SU-DHL-6 (cell line): Measurements from ENCODE around the gene NUB1.

Experiments
- H2AFZ ChIP-seq: fragments of 200-600 bp; sonication (generic); 2 replicates; pipeline ENCODE4 v1.6.1; 2014; ENCODE audit warnings: low read depth, mild to moderate bottlenecking, moderate library complexity, mixed read lengths, antibody characterized with exemption, low read length; ENCODE audit not compliant: severe bottlenecking
- H3F3A ChIP-seq: fragments of 200-600 bp; shearing (Covaris generic); 2 replicates; pipeline ENCODE4 v1.6.0; 2016; ENCODE audit warnings: antibody characterized with exemption, mild to moderate bottlenecking; ENCODE audit not compliant: insufficient read depth
- H3K27ac ChIP-seq: fragments of 200-600 bp; sonication (generic); 2 replicates; pipeline ENCODE4 v1.5.1; 2016; ENCODE audit warnings: low read depth, mild to moderate bottlenecking, low read length, moderate library complexity, mixed read lengths
- H3K27me3 ChIP-seq: fragments of 200-600 bp; sonication (generic), shearing (Covaris generic); 2 replicates; pipeline ENCODE4 v1.6.0; 2014; ENCODE audit warnings: mild to moderate bottlenecking, low read length
- H3K36me3 ChIP-seq: fragments of 200-600 bp; sonication (generic); 2 replicates; pipeline ENCODE4 v1.6.1; 2014; ENCODE audit warnings: mild to moderate bottlenecking, low read length, mixed read lengths
- H3K4me2 ChIP-seq: fragments of 300-600, 200-600 bp; shearing (Covaris generic), sonication (generic); 2 replicates; pipeline ENCODE4 v1.6.0; 2014; ENCODE audit warnings: low read length, low read depth, mild to moderate bottlenecking; ENCODE audit not compliant: poor library complexity, severe bottlenecking
- H3K4me3 ChIP-seq: fragments of 200-600 bp; sonication (generic); 2 replicates; pipeline ENCODE4 v1.5.1; 2014; ENCODE audit warnings: antibody characterized with exemption, low read length, mild to moderate bottlenecking, mixed read lengths; ENCODE audit not compliant: insufficient read depth, poor library complexity, severe bottlenecking
- H3K79me2 ChIP-seq: fragments of 200-600 bp; sonication (generic); 2 replicates; pipeline ENCODE4 v1.6.1; 2014; ENCODE audit warnings: mild to moderate bottlenecking, low read length, moderate library complexity; ENCODE audit not compliant: insufficient read depth
- H3K9ac ChIP-seq: fragments of 200-600 bp; sonication (generic); 2 replicates; pipeline ENCODE4 v1.7.0; 2014; ENCODE audit warnings: mild to moderate bottlenecking, low read length
- H3K9me2 ChIP-seq: fragments of 200-600 bp; sonication (generic); replicated peaks from 2 replicates; pipeline ENCODE4 v1.6.1; 2014; ENCODE audit warnings: low read length; ENCODE audit not compliant: insufficient read depth
- H3K9me3 ChIP-seq: fragments of 200-600 bp; sonication (generic); 2 replicates; pipeline ENCODE4 v1.6.1; 2014; ENCODE audit warnings: low read length, mixed read lengths; ENCODE audit not compliant: insufficient read depth
- H4K20me1 ChIP-seq: fragments of 200-600 bp; sonication (generic); 2 replicates; pipeline ENCODE4 v1.6.1; 2014; ENCODE audit warnings: low read depth, mild to moderate bottlenecking, antibody characterized with exemption, low read length, moderate library complexity, mixed read lengths
- CTCF ChIP-seq: fragments of 200-600 bp; sonication (generic); IDR thresholded peaks from one replicate; pipeline ENCODE4 v1.5.1; 2017; ENCODE audit warnings: antibody characterized with exemption, mild to moderate bottlenecking, low read length, moderate library complexity; ENCODE audit not compliant: insufficient read depth, poor library complexity, severe bottlenecking
- EZH2phosphoT487 ChIP-seq: fragments of 200-600 bp; sonication (generic), shearing (Covaris generic); conservative IDR thresholded peaks from 2 replicates; pipeline ENCODE4 v1.6.1; 2018; ENCODE audit warnings: mild to moderate bottlenecking, antibody characterized with exemption, low read length, moderate library complexity, mixed read lengths

Gene NUB1

GRCh38 chr7:151372612-151373265, 31.1 kb downstream of the NUB1 start:
- no peak overlapping the region for H2AFZ ChIP-seq
- no peaks in the 10 kb centered on the region for H3F3A ChIP-seq
- no peak overlapping the region for H3K4me3 ChIP-seq
- no peaks in the 10 kb centered on the region for H3K9me3 ChIP-seq
- H3K36me3 ChIP-seq = no peaks in the 10 kb centered on the region; the same call in 1 of the 2 replicates
- TF ChIP-seq CTCF = no peak
- no peak for TF ChIP-seq EZH2phosphoT487
- no peak overlapping the region for H3K27ac ChIP-seq
- H3K4me2 ChIP-seq = no peak overlapping the region
- H3K9ac ChIP-seq = no peak overlapping the region
- H4K20me1 ChIP-seq = no peaks in the 10 kb centered on the region
- H3K27me3 ChIP-seq = no peaks in the 10 kb centered on the region
- H3K79me2 ChIP-seq = no peaks in the 10 kb centered on the region
- no peaks in the 10 kb centered on the region for H3K9me2 ChIP-seq

GRCh38 chr7:151373599-151373998, 32.0 kb downstream of the NUB1 start:
- H3K4me2 ChIP-seq = no peak overlapping the region
- H3K9me2 ChIP-seq = no peaks in the 10 kb centered on the region
- no peaks in the 10 kb centered on the region for H3K27me3 ChIP-seq
- no peak overlapping the region for H2AFZ ChIP-seq
- H3K36me3 ChIP-seq = no peaks in the 10 kb centered on the region; the same call in 1 of the 2 replicates
- H3K4me3 ChIP-seq = no peak overlapping the region
- no peaks in the 10 kb centered on the region for H3K9me3 ChIP-seq
- H4K20me1 ChIP-seq = no peaks in the 10 kb centered on the region
- H3K79me2 ChIP-seq = no peaks in the 10 kb centered on the region
- H3K27ac ChIP-seq = no peak overlapping the region
- H3F3A ChIP-seq = no peaks in the 10 kb centered on the region
- H3K9ac ChIP-seq = no peak overlapping the region
- TF ChIP-seq EZH2phosphoT487 (no peak), CTCF (no peak)

GRCh38 chr7:151374139-151374538, 32.5 kb downstream of the NUB1 start:
- Histone ChIP-seq H3K36me3 (no peaks in the 10 kb centered on the region), H2AFZ (no peak overlapping the region), H3K4me2 (no peak overlapping the region), H3K9me2 (no peaks in the 10 kb centered on the region), H3K4me3 (no peak overlapping the region), H3K27me3 (no peaks in the 10 kb centered on the region), H3F3A (no peaks in the 10 kb centered on the region), H3K9ac (no peak overlapping the region), H3K79me2 (no peaks in the 10 kb centered on the region), H3K9me3 (no peaks in the 10 kb centered on the region), H3K27ac (no peak overlapping the region), H4K20me1 (no peaks in the 10 kb centered on the region)
- TF ChIP-seq CTCF = no peak
- TF ChIP-seq EZH2phosphoT487 = no peak
